Ishikawa (cell line): ENCODE data around the gene DNAJC6.

Experiments used
- EP300 ChIP-seq: IDR thresholded peaks from 2 replicates; pipeline ENCODE4 v1.6.1; 2012; ENCODE audit warnings: borderline replicate concordance
- MAX ChIP-seq: IDR thresholded peaks from 2 replicates; pipeline ENCODE4 v1.6.1; 2012
- NFIC ChIP-seq: IDR thresholded peaks from 2 replicates; pipeline ENCODE4 v1.6.1; 2012
- RAD21 ChIP-seq: IDR thresholded peaks from 2 replicates; pipeline ENCODE4 v1.6.1; 2012; ENCODE audit warnings: low read depth
- TCF12 ChIP-seq: IDR thresholded peaks from 2 replicates; pipeline ENCODE4 v1.6.1; 2012; ENCODE audit warnings: low read depth
- TF ChIP-seq, protein P1 (sequence below): IDR thresholded peaks from 2 replicates; pipeline ENCODE4 v1.6.1; 2012; ENCODE audit warnings: low read depth, mild to moderate bottlenecking

DNA sequence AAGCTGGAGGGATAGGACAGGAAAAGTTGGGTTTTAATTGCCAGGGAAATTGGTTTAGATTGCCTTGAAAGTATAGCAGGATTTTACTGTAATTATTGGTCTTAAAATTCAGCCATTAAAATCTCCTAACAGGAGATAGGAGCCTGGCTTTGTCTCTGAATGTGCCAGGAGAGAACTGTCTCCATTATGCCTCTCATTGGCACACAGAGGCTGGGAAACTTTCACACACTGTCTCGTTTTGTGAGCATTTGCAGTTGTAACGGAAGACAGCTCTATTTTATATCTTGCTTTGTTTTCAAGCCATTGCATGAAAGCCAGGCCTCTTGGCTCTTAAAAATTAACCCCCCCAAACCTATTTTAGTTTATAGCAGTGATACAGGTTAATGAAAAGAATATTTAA is 12.5 kb downstream of the DNAJC6 start:
- TF ChIP-seq, protein P1, sequence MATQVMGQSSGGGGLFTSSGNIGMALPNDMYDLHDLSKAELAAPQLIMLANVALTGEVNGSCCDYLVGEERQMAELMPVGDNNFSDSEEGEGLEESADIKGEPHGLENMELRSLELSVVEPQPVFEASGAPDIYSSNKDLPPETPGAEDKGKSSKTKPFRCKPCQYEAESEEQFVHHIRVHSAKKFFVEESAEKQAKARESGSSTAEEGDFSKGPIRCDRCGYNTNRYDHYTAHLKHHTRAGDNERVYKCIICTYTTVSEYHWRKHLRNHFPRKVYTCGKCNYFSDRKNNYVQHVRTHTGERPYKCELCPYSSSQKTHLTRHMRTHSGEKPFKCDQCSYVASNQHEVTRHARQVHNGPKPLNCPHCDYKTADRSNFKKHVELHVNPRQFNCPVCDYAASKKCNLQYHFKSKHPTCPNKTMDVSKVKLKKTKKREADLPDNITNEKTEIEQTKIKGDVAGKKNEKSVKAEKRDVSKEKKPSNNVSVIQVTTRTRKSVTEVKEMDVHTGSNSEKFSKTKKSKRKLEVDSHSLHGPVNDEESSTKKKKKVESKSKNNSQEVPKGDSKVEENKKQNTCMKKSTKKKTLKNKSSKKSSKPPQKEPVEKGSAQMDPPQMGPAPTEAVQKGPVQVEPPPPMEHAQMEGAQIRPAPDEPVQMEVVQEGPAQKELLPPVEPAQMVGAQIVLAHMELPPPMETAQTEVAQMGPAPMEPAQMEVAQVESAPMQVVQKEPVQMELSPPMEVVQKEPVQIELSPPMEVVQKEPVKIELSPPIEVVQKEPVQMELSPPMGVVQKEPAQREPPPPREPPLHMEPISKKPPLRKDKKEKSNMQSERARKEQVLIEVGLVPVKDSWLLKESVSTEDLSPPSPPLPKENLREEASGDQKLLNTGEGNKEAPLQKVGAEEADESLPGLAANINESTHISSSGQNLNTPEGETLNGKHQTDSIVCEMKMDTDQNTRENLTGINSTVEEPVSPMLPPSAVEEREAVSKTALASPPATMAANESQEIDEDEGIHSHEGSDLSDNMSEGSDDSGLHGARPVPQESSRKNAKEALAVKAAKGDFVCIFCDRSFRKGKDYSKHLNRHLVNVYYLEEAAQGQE, result no peak
- no peak for TF ChIP-seq TCF12
- no peak for TF ChIP-seq MAX
- no peak for TF ChIP-seq EP300
- no peak for TF ChIP-seq NFIC
- no peak for TF ChIP-seq RAD21
